ENCODE data around the gene RAD51B.
A peak's percentile ranks its signal among the peaks of the same experiment; 100 is the strongest.
"Not testable (repeated sequence)": the region's sequence is repeated elsewhere in the genome, so short reads cannot be mapped to it uniquely, and the experiment has no call there.

RAD51B gene

DNA sequence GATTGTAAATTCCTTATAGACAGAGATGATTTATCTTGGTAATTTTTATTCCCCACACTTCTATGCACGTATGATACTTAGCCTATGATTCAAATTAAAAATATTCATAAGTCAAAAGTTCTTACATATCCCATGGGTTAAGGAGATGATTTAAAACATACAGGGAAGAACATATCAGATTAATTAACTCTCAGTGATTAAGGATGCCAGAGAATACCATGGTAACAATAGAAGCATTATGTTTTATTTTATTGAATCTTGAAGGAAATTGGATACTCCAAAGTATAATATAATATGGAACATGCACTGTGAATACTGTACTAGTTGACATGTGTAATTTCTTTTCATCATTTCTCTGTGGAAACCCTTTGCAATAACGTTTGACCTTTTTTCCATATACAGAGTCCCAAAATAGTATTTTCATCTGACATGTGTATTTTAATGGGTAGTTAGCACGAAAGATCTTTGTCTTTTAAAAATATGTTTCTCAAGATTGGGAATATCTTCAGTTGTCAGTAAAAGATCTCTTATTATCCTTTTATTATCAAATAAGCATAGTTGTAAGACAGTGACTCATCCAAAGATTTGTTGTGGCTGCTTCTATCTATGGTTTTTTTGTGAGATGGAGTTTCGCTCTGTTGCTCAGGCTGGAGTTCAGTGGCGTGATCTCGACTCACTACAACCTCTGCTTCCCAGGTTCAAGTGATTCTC, 166.7 kb downstream of the RAD51B start:
- Histone ChIP-seq H3K9me3 (ENCODE audit: control insufficient read depth, low read length) (no peaks in the 10 kb centered on the region), H3K4me3 (ENCODE audit: extremely low read depth, insufficient read depth, low read length, poor library complexity, severe bottlenecking) (no peak overlapping the region), H3K4me1 (ENCODE audit: control insufficient read depth, insufficient read depth, low read length, poor library complexity, severe bottlenecking) (no peaks in the 10 kb centered on the region), H3K36me3 (ENCODE audit: control insufficient read depth, insufficient read depth, low read length) (no peaks in the 10 kb centered on the region), H3K27ac (ENCODE audit: low read depth, low read length, severe bottlenecking) (no peak overlapping the region)
- 80 to 82% methylated on average over 1 to 2 of the region's 6 CpGs for WGBS, 2 experiments (ENCODE audit: insufficient coverage in 2 of 2)

DNA sequence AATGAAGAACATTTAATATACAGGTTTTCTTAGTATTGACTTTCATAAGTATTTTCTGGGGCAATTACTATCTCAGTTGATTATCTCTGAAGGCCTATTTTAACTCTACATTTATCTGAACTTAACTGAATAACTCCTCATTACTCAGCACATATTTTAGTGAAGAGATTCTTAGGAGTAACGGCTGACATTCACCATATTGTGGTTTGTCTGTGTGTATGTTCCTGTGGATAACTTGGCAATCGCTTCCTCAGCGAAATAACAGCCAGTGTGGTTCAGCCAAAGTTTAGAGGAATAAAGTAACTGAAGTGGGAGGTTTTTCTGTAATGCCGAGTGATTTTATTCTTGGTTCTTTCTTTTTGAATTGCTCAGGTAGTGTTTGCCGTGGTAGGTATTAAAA, 168.0 kb downstream of the RAD51B start:
- no peaks in the 10 kb centered on the region for H3K9me3 ChIP-seq (ENCODE audit: control insufficient read depth, low read length)
- H3K4me1 ChIP-seq (ENCODE audit: control insufficient read depth, insufficient read depth, low read length, poor library complexity, severe bottlenecking) = no peaks in the 10 kb centered on the region
- H3K4me3 ChIP-seq (ENCODE audit: extremely low read depth, insufficient read depth, low read length, poor library complexity, severe bottlenecking) = no peak overlapping the region
- WGBS, 2 experiments (ENCODE audit: insufficient coverage in 2 of 2) = 83 to 92% methylated on average over 1 to 2 of the region's 5 CpGs
- no peak overlapping the region for H3K27ac ChIP-seq (ENCODE audit: low read depth, low read length, severe bottlenecking)
- H3K36me3 ChIP-seq (ENCODE audit: control insufficient read depth, insufficient read depth, low read length) = no peaks in the 10 kb centered on the region

DNA sequence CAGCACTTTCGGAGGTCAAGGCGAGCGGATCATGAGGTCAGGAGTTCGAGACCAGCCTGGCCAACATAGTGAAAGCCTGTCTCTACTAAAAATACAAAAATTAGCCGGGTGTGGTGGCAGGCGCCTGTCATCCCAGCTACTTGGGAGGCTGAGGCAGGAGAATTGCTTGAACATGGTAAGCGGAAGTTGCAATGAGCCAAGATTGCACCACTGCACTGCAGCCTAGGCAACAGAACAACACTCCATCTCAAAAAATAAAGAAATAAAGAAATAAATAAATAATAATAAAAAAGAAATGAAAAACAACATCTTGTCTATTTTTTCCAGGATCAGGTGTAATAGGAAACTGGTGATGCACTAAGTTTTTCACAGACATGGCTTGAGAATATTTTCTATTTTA, 168.6 kb downstream of the RAD51B start:
- not testable (repeated sequence) for H3K4me1 ChIP-seq (ENCODE audit: control insufficient read depth, insufficient read depth, low read length, poor library complexity, severe bottlenecking); H3K4me3 ChIP-seq (ENCODE audit: extremely low read depth, insufficient read depth, low read length, poor library complexity, severe bottlenecking); H3K9me3 ChIP-seq (ENCODE audit: control insufficient read depth, low read length); H3K36me3 ChIP-seq (ENCODE audit: control insufficient read depth, insufficient read depth, low read length); H3K27ac ChIP-seq (ENCODE audit: low read depth, low read length, severe bottlenecking)
- 93 to 100% methylated on average over 2 to 5 of the region's 7 CpGs for WGBS, 2 experiments (ENCODE audit: insufficient coverage in 2 of 2)

DNA sequence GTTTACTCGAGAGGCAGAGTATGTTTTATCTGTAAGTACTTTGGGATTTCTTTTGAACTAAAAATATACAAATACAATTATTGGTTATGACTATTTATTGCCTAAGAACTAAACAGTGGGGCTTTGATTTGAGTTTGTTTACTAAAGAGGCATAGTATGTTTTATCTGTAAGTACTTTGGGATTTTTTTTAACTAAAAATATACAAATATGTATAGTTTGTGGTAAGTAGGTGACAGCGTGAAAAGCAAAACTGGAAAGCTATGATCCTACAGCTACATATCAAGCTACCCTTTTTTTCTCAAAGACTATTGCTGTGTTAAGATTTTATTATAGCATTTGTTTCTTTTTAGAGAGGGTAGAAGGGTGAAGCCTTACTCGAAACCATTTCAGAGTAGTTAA, 171.0 kb downstream of the RAD51B start:
- Histone ChIP-seq H3K9me3 (ENCODE audit: control insufficient read depth, low read length) (no peaks in the 10 kb centered on the region), H3K4me3 (ENCODE audit: extremely low read depth, insufficient read depth, low read length, poor library complexity, severe bottlenecking) (no peak overlapping the region), H3K27ac (ENCODE audit: low read depth, low read length, severe bottlenecking) (no peak overlapping the region), H3K4me1 (ENCODE audit: control insufficient read depth, insufficient read depth, low read length, poor library complexity, severe bottlenecking) (no peaks in the 10 kb centered on the region), H3K36me3 (ENCODE audit: control insufficient read depth, insufficient read depth, low read length) (no peaks in the 10 kb centered on the region)
- WGBS, 2 experiments (ENCODE audit: insufficient coverage in 2 of 2) = no CpG with 5 or more reads among the region's 3 CpGs

DNA sequence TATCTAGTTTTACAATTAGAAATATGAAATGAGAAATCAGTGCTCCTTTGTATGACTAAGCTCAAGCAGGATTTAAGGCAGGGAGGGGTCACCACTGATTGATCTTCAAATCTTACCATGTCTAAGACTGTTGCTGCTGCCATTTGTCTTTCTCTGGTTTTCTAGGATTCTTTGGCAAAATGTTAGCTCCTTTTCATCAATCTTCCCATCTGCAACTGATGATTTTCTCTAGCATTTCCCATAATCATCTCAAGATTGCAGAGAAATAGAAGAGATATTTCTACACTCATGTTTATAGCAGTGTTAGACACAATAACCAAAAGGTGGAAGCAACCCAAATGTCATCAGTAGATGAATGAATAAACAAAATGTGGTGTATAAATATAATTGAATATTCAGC, 175.0 kb downstream of the RAD51B start:
- Histone ChIP-seq H3K4me3 (ENCODE audit: extremely low read depth, insufficient read depth, low read length, poor library complexity, severe bottlenecking) (no peak overlapping the region), H3K36me3 (ENCODE audit: control insufficient read depth, insufficient read depth, low read length) (no peaks in the 10 kb centered on the region), H3K9me3 (ENCODE audit: control insufficient read depth, low read length) (no peaks in the 10 kb centered on the region), H3K27ac (ENCODE audit: low read depth, low read length, severe bottlenecking) (no peak overlapping the region), H3K4me1 (ENCODE audit: control insufficient read depth, insufficient read depth, low read length, poor library complexity, severe bottlenecking) (peaks cover 8% of the 10 kb centered on the region)

DNA sequence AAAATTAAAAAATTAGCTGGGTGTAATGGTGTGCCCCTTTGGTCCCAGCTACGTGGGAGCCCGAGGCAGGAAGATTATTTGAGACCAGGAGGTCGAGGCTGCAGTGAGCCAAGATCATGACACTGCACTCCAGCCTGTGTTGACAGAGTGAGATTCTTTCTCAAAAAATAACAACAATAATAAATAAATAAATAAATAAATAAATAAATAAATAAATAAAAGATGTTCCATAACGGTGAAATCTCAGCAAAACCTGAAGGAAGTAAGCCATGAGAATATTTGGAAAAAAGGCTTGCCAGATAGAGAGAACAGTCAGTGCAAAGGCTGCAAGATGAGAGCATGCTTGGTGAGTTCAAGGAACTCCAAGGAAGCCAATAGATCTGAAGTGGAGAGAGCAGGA, 176.7 kb downstream of the RAD51B start:
- WGBS, 2 experiments (ENCODE audit: insufficient coverage in 2 of 2) = 89 to 94% methylated on average over 3 to 4 of the region's 4 CpGs
- no peaks in the 10 kb centered on the region for H3K36me3 ChIP-seq (ENCODE audit: control insufficient read depth, insufficient read depth, low read length)
- H3K4me3 ChIP-seq (ENCODE audit: extremely low read depth, insufficient read depth, low read length, poor library complexity, severe bottlenecking) = no peak overlapping the region
- no peaks in the 10 kb centered on the region for H3K9me3 ChIP-seq (ENCODE audit: control insufficient read depth, low read length)
- H3K27ac ChIP-seq (ENCODE audit: low read depth, low read length, severe bottlenecking) = no peak overlapping the region
- H3K4me1 ChIP-seq (ENCODE audit: control insufficient read depth, insufficient read depth, low read length, poor library complexity, severe bottlenecking) = peaks cover 19% of the 10 kb centered on the region

DNA sequence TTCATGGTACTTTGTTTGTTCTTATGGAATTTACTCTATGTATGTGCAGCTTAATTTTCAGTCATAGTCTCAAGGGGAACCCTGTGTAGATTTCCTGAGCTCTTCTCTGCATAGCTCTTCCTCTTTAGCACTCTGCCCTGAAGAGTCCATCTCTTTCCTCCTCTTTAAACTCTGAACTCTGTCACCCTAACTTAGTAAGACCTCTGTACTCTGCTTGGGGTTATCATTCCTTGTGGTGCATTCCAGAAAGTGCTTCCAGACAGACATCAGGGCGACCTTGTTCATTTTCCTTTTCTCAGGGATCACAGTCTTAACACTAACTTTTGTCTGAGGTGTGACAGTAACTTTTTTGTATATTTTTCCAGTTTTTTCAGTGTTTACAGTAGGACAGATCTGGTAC, 179.3 kb downstream of the RAD51B start:
- Histone ChIP-seq H3K36me3 (ENCODE audit: control insufficient read depth, insufficient read depth, low read length) (no peaks in the 10 kb centered on the region), H3K4me3 (ENCODE audit: extremely low read depth, insufficient read depth, low read length, poor library complexity, severe bottlenecking) (no peak overlapping the region), H3K4me1 (ENCODE audit: control insufficient read depth, insufficient read depth, low read length, poor library complexity, severe bottlenecking) (peaks cover 19% of the 10 kb centered on the region), H3K9me3 (ENCODE audit: control insufficient read depth, low read length) (peaks cover 4% of the 10 kb centered on the region), H3K27ac (ENCODE audit: low read depth, low read length, severe bottlenecking) (no peak overlapping the region)
- 86% methylated on average over 1 of the region's 1 CpG; no CpG with 5 or more reads in 1 of the 2 experiments for WGBS, 2 experiments (ENCODE audit: insufficient coverage in 2 of 2)

DNA sequence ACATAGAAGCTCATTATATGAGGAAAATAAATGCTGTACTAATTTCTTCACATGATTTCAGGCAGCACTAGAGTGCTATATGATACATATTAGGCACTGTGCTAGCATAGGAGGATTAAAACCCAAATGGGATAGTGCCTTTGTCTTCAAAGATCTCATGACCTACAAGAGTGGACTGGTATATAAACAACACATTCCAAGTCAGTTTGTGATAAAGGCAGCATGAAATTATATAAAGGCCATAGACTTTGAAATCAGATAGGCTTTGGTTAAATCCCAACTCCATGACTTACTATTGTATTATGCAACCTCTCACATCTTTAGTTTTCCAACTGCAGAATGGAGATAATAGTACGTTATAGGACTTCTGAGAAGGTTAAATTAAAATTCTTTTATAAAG, 179.7 kb downstream of the RAD51B start:
- no peaks in the 10 kb centered on the region for H3K36me3 ChIP-seq (ENCODE audit: control insufficient read depth, insufficient read depth, low read length)
- H3K4me1 ChIP-seq (ENCODE audit: control insufficient read depth, insufficient read depth, low read length, poor library complexity, severe bottlenecking) = peaks cover 19% of the 10 kb centered on the region
- WGBS, 2 experiments (ENCODE audit: insufficient coverage in 2 of 2) = no CpG with 5 or more reads among the region's 1 CpG
- H3K27ac ChIP-seq (ENCODE audit: low read depth, low read length, severe bottlenecking) = peak overlapping the region; percentile 66
- H3K9me3 ChIP-seq (ENCODE audit: control insufficient read depth, low read length) = peaks cover 4% of the 10 kb centered on the region
- H3K4me3 ChIP-seq (ENCODE audit: extremely low read depth, insufficient read depth, low read length, poor library complexity, severe bottlenecking) = no peak overlapping the region

DNA sequence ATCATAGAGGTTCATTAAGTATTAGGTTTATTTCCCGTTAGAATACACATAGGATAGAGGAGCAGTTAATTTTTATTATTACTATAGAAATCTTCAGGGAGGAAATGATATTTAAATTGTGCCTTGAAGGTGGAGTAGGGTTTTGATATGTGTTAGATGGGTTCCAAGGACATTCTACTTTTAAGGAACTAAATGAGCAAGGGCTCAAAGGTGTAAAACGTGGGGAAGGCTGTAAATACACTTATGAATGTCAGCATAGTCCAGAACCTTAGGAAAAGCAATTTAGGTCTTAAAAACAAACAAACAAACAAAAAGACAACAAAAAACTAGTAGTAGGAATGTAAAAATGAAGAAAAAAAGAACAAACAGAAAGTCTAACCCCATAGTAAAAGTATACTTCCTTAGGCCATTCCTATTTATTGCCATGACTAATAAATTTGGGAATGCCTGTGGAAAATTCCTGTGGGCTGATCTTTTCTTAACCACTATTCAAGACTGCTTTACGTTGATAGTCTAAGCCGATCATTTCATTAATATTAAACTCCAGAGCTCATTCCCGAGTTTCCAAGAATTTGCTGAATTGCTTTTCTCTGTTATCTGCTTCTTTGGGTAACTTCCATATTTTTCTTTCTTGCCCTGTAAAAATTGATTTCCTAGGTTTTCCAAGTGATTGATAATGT, 180.3 kb downstream of the RAD51B start:
- WGBS, 2 experiments (ENCODE audit: insufficient coverage in 2 of 2) = 90 to 97% methylated on average over 2 to 3 of the region's 5 CpGs
- H3K4me3 ChIP-seq (ENCODE audit: extremely low read depth, insufficient read depth, low read length, poor library complexity, severe bottlenecking) = no peak overlapping the region
- H3K36me3 ChIP-seq (ENCODE audit: control insufficient read depth, insufficient read depth, low read length) = no peaks in the 10 kb centered on the region
- H3K27ac ChIP-seq (ENCODE audit: low read depth, low read length, severe bottlenecking) = peak overlapping the region; percentile 66
- H3K4me1 ChIP-seq (ENCODE audit: control insufficient read depth, insufficient read depth, low read length, poor library complexity, severe bottlenecking) = peaks cover 19% of the 10 kb centered on the region
- H3K9me3 ChIP-seq (ENCODE audit: control insufficient read depth, low read length) = peaks cover 4% of the 10 kb centered on the region

DNA sequence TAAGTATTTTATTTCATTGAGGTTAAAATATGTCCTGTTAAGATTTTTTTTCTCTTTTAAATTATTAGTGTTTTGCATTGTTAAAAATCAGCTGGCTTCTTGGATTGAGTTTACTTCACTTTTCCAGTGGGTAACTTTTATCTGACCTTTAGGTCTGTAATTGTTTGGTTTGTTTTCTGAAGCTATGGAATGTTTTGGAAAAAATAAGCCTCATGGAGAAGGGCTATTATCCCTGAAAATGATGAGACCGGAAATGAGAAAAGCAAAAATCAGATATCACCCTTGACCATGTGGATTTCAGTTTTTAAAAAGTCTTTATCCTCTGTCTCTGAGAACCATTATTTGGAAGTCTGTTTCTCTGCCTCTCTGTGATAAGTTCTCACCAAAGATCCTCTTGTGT, 180.9 kb downstream of the RAD51B start:
- Histone ChIP-seq H3K9me3 (ENCODE audit: control insufficient read depth, low read length) (peaks cover 4% of the 10 kb centered on the region), H3K36me3 (ENCODE audit: control insufficient read depth, insufficient read depth, low read length) (no peaks in the 10 kb centered on the region), H3K4me1 (ENCODE audit: control insufficient read depth, insufficient read depth, low read length, poor library complexity, severe bottlenecking) (peaks cover 19% of the 10 kb centered on the region), H3K27ac (ENCODE audit: low read depth, low read length, severe bottlenecking) (no peak overlapping the region), H3K4me3 (ENCODE audit: extremely low read depth, insufficient read depth, low read length, poor library complexity, severe bottlenecking) (no peak overlapping the region)
- 100% methylated on average over 1 of the region's 1 CpG for WGBS, 2 experiments (ENCODE audit: insufficient coverage in 2 of 2)

DNA sequence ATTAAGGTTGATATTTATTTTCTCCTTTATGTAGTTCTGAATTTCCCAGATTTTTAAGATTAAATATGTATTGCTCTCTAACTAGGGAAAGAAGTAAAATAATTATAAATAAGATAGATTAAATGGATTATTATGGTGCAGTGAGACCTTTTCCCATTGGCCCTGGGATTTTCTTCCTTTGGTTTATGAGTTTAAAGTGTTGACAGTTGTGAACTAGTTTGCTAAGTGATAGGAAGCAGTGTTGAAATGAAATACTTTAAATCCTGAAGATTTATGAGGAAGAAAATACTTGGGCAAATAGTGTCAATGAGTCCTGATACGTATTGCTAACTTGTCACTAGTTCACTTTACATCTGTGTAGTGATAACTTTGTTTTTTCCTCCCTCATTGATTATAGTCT, 188.9 kb downstream of the RAD51B start:
- Histone ChIP-seq H3K4me1 (ENCODE audit: control insufficient read depth, insufficient read depth, low read length, poor library complexity, severe bottlenecking) (no peaks in the 10 kb centered on the region), H3K36me3 (ENCODE audit: control insufficient read depth, insufficient read depth, low read length) (no peaks in the 10 kb centered on the region)
- WGBS, 2 experiments (ENCODE audit: insufficient coverage in 2 of 2) = no CpG with 5 or more reads among the region's 1 CpG

More for the DNA sequence above, 188.9 kb downstream of the RAD51B start:
- Histone ChIP-seq H3K9me3 (ENCODE audit: control insufficient read depth, low read length) (no peaks in the 10 kb centered on the region), H3K4me3 (ENCODE audit: extremely low read depth, insufficient read depth, low read length, poor library complexity, severe bottlenecking) (no peak overlapping the region), H3K27ac (ENCODE audit: low read depth, low read length, severe bottlenecking) (no peak overlapping the region)

Measured in mesodermal cell (in vitro differentiated cells).